NAMALWA (cell line): ENCODE data around the gene NADK.
"Not testable (repeated sequence)": the region's sequence is repeated elsewhere in the genome, so short reads cannot be mapped to it uniquely, and the experiment has no call there.

ENCODE experiments used
- DNase-seq: peaks from one replicate; pipeline ENCODE4 v3.0.0-alpha.2; 2015; ENCODE audit warnings: low spot score

The NADK gene

GRCh38 chr1:1704284-1704957, 73.8 kb downstream of the NADK start:
- not testable (repeated sequence) for DNase-seq

- DNase-seq: no peak
These were observed 74.5 kb downstream of the NADK start for GRCh38 chr1:1703796-1704195.

- DNase-seq: not testable (repeated sequence)
These were observed 75.8 kb downstream of the NADK start for GRCh38 chr1:1702506-1702905.
